Kidney (tissue), 14 donors: ENCODE measurements around the gene PTTG1. TPM values are rescaled to one million over a fixed set of nuclear protein-coding genes. Genes with fewer than 3 reads are reported as not detected.

Experiments
- DNase-seq, 5 donors: peaks; one replicate each; pipeline ENCODE4 v3.0.0-alpha.2; 2013 to 2020
- FAIRE-seq: peaks from 2 replicates; lab custom pipeline; 2012; peaks lifted over from hg19 to GRCh38; lab: Jason Lieb, UNC
- H3K27ac ChIP-seq, 2 donors: one replicate each; pipeline ENCODE4 v1.7.0; 2013; ENCODE audit warnings: low read depth in 2 of 2, low read length in 2 of 2, inconsistent platforms in 1 of 2
- H3K27me3 ChIP-seq: one replicate; pipeline ENCODE4 v1.7.1; 2013; ENCODE audit warnings: low read length, inconsistent platforms; ENCODE audit not compliant: control insufficient read depth, insufficient read depth
- H3K36me3 ChIP-seq, 3 donors: one replicate each; pipeline versions ENCODE4 v1.7.0 to v1.7.1; 2013; ENCODE audit warnings: low read length in 3 of 3, control low read depth in 1 of 3, inconsistent platforms in 1 of 3; ENCODE audit not compliant: insufficient read depth in 3 of 3, control insufficient read depth in 2 of 3
- H3K4me1 ChIP-seq, 3 donors: one replicate each; pipeline versions ENCODE4 v1.7.0 to v1.7.1; 2013; ENCODE audit warnings: low read length in 3 of 3, inconsistent platforms in 1 of 3, low read depth in 1 of 3; ENCODE audit not compliant: control insufficient read depth in 2 of 3, insufficient read depth in 2 of 3
- H3K4me3 ChIP-seq, 3 donors: one replicate each; pipeline versions ENCODE4 v1.7.0 to v1.8.1; 2013; ENCODE audit warnings: low read length in 3 of 3, control low read depth in 1 of 3, inconsistent platforms in 1 of 3
- H3K9ac ChIP-seq, 3 donors: one replicate each; pipeline versions ENCODE4 v1.7.0 to v1.7.1; 2013; ENCODE audit warnings: low read length in 3 of 3, control low read depth in 1 of 3, inconsistent platforms in 1 of 3
- H3K9me3 ChIP-seq, 3 donors: one replicate each; pipeline versions ENCODE4 v1.7.0 to v1.7.1; 2013; ENCODE audit warnings: low read length in 3 of 3, control low read depth in 1 of 3, inconsistent platforms in 1 of 3; ENCODE audit not compliant: control insufficient read depth in 2 of 3, insufficient read depth in 1 of 3
- CTCF ChIP-seq: IDR thresholded peaks from 3 replicates; pipeline ENCODE4 v1.5.1; 2012; ENCODE audit warnings: mild to moderate bottlenecking, moderate library complexity, borderline replicate concordance; ENCODE audit not compliant: insufficient read depth; ENCODE audit errors: extremely low read depth
- intact Hi-C: fragments of 100-400 bp; cut with DNase I; formaldehyde crosslinking; loops from one replicate; pipeline ENCODE4 v1.11.1; 2022
- polyA plus RNA-seq: library from polyadenylated mRNA; stranded (reverse); fragments of 350-450 nt; fragmentation: Illumina TruSeq; extraction: RNeasy Lipid Tissue Mini Kit (QIAGEN cat#74804); gene quantifications from one replicate; pipeline ENCODE4 v1.2.3, GENCODE V29; 2014; ENCODE audit warnings: low read depth, low replicate concordance; ENCODE audit not compliant: insufficient read depth
- total RNA-seq: library from RNA; stranded (reverse); fragmentation: NEBNext Ultra II Directional; extraction: Animal tissue kit (Norgen Biotek cat#: 25700); gene quantifications from one replicate; pipeline ENCODE4 v1.2.1, GENCODE V29; 2021
- donor health status: control.
- donor health status: control.
- donor health status: control.
- donor health status: control.
- donor health status: control.
- donor health status: DM: yes; HTN: yes; CAD: no.
- donor health status: Normal renal cell carcinoma (clear cell type).

The PTTG1 gene
- total and polyA plus RNA-seq, 2 donors from 2014 or later, result 2.5 to 4.4 TPM

GRCh38 chr5:160398806-160399205 lies 22.8 kb upstream of the PTTG1 start:
- Histone ChIP-seq H3K9me3 (no peaks in the 10 kb centered on the region), H3K27ac (no peak overlapping the region), H3K4me3 (peak overlapping the region; percentile 4 to 97 (median 89)), H3K9ac (peak overlapping the region; percentile 10 to 97 (median 89)), H3K27me3 (no peaks in the 10 kb centered on the region), H3K36me3 (peaks cover 0 to 9% (median 7%) of the 10 kb centered on the region in 3 donors), H3K4me1 (peaks cover 0 to 9% (median 2%) of the 10 kb centered on the region in 3 donors)
- DNase-seq (peak in 1 of 5 donors; percentile 36), FAIRE-seq (no peak)
- intact Hi-C loops, result no loop called here
- no peak for TF ChIP-seq CTCF

- Histone ChIP-seq H3K9me3 (no peaks in the 10 kb centered on the region), H3K36me3 (peaks cover 0 to 15% (median 14%) of the 10 kb centered on the region in 3 donors), H3K4me3 (peak within 1 kb of the TSS; percentile 89 to 97 (median 89)), H3K9ac (peak within 1 kb of the TSS; percentile 89 to 97 (median 97)), H3K4me1 (peaks cover 0 to 9% (median 2%) of the 10 kb centered on the region in 3 donors), H3K27me3 (no peaks in the 10 kb centered on the region), H3K27ac (peak within 1 kb of the TSS; percentile 75 to 88)
- FAIRE-seq, result peak; percentile 59
- intact Hi-C loops, result no loop called here
- no peak for TF ChIP-seq CTCF
- DNase-seq, result peak; percentile 95 to 98 (median 97)
Observed at GRCh38 chr5:160399402-160400353, 22.0 kb upstream of the PTTG1 start, which contains the start of gene FAM200C. FAM200C (minus strand) TSS chr5:160400054; CDS start chr5:160395490, 4,564 bp downstream.

- peak within 1 kb of the TSS; percentile 73 to 94 for H3K27ac ChIP-seq
- H3K4me3 ChIP-seq, result peak within 1 kb of the TSS; percentile 96 to 98 (median 96)
- intact Hi-C loops, result no loop called here
- peak; percentile 97 to 98 (median 97) for DNase-seq
- peak; percentile 80 for FAIRE-seq
- H3K9me3 ChIP-seq, result no peaks in the 10 kb centered on the region
- H3K27me3 ChIP-seq, result no peaks in the 10 kb centered on the region
- TF ChIP-seq CTCF, result no peak
- H3K36me3 ChIP-seq, result peaks cover 0 to 3% (median 0%) of the 10 kb centered on the region in 3 donors
- peak within 1 kb of the TSS; percentile 92 to 96 (median 92) for H3K9ac ChIP-seq
- peaks cover 0 to 11% (median 9%) of the 10 kb centered on the region in 3 donors for H3K4me1 ChIP-seq
Observed at GRCh38 chr5:160418561-160419457, 2.8 kb upstream of the PTTG1 start, which contains the start of gene SLU7. SLU7 (minus strand) TSS chr5:160419081; CDS start chr5:160415294, 3,787 bp downstream.
